HG03039 (cell line): ENCODE measurements around the gene OR56B4.
"Not testable (repeated sequence)": the region's sequence is repeated elsewhere in the genome, so short reads cannot be mapped to it uniquely, and the experiment has no call there.

Experiments
- ATAC-seq: cut with Tn5 transposase; IDR thresholded peaks from one replicate; pipeline ENCODE4 v1.9.1; 2021; ENCODE audit warnings: mild to moderate bottlenecking, moderate library complexity; ENCODE audit not compliant: unreplicated experiment

OR56B4 gene

DNA sequence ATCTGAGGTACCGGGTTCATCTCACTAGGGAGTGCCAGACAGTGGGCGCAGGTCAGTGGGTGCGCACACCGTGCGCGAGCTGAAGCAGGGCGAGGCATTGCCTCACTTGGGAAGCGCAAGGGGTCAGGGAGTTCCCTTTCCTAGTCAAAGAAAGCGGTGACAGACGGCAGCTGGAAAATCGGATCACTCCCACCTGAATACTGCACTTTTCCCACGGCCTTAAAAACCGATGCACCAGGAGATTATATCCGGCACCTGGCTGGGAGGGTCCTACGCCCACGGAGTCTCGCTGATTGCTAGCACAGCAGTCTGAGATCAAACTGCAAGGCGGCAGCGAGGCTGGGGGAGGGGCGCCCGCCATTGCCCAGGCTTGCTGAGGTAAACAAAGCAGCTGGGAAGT is 36.3 kb downstream of the OR56B4 start:
- ATAC-seq: not testable (repeated sequence)

DNA sequence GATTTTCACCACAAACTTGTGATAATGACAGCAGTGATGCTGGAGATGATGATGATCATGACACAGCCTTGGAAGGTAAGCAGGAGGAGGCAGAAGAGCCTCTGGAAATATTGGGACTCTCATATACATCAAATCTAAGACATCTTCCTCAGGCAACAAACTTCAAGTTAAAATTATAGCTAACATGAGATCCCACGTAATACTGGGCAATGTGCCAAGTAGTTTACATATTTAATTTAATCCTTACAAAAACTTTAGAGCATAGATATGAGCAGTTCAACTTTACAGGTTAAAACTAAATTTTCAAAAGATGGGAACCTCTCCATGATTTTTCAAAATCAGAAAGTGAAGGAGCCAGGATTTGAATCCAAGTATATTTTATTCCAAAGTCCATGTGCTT is 43.6 kb downstream of the OR56B4 start:
- no peak for ATAC-seq

DNA sequence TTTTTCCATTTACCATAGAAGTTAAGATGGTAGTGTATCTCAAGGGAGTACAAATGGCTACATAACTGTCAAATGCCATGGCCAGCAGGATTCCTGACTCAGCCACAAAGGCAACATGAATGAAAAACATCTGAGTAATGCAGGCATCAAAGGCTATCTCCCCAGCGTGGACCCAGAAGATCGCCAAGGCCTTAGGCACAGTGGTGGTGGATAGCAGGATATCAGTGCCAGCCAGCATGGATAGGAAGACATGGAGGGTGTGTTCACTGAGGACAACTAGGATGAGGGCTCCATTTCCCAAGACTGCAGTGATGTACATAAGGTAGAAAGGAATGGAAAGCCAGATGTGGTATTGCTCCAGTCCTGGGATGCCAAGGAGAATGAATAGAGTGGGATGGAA is 44.6 kb downstream of the OR56B4 start:
- ATAC-seq: no peak

DNA sequence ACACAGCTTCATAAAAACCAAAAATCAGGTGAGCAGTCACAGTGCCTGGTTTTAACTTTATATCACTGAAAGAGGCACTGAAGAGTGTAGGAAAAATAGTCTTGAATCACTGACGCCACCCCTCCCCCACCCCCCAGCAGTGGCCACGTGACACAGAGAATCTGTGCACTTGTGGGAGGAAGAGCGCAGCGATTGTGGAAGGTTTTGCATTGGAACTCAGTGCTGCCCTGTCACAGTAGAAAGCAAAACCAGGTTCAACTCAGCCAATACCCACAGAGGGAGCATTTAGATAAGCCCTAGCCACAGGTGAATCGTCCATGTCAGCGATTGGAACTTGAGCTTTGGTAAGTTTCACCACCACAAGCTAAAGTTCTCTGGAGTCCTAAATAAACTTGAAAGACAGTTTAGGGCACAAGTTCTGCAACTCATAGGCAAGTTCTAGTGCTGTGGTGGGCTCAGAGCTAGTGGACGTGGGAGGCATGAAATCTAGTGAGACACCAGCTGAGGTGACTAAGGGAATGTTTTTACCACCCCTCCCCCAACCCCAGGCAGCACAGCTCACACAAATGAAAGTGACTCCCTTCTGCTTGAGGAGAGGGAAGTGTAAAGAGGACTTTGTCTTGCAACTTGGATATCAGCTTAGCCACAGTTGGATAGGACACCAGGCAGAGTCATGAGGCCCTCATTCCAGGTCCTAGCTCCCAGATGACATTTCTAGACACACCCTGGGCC is 49.3 kb downstream of the OR56B4 start:
- ATAC-seq: no peak
